Measurements from ENCODE around the gene COBL. TPM values are rescaled to one million over a fixed set of nuclear protein-coding genes. Genes with fewer than 3 reads are reported as not detected.

The COBL gene
- total RNA-seq, 4 donors from 2014 or later = 62.4 to 114 (median 72.2) TPM

- intact Hi-C loops (cut with DNase I; ENCODE audit: low total_unique reads) = no loop called here
- H3K27ac ChIP-seq = no peak overlapping the region
These were observed 28.0 kb upstream of the COBL start for GRCh38 chr7:51344406-51345138.

GRCh38 chr7:51340936-51341335 is 24.3 kb upstream of the COBL start:
- intact Hi-C loops (cut with DNase I; ENCODE audit: low total_unique reads) (no loop called here), in situ Hi-C loops (cut with MboI; ENCODE audit: low pct_ligation_motif_present in 1 of 4, low pct_unique_long_range_greater_than_20kb in 1 of 4, low sequenced_read_pairs in 3 of 4) (no loop called here)
- TF ChIP-seq POLR2A (IDR thresholded peaks at IDR 0.05) (no peak), CTCF (IDR thresholded peaks at IDR 0.05) (no peak), POLR2AphosphoS5 (IDR thresholded peaks at IDR 0.05) (no peak), EP300 (IDR thresholded peaks at IDR 0.05; ENCODE audit: low read depth) (no peak)
- no peaks in the 10 kb centered on the region for H3K36me3 ChIP-seq
- no peak overlapping the region for H3K27ac ChIP-seq
- DNase-seq = no peak
- H3K4me1 ChIP-seq = no peaks in the 10 kb centered on the region
- WGBS, 2 donors (ENCODE audit: low coverage in 1 of 2) = 89 to 96% methylated on average over 4 to 6 of the region's 6 CpGs
- H3K9me3 ChIP-seq = no peaks in the 10 kb centered on the region
- no peak overlapping the region for H3K4me3 ChIP-seq
- H3K27me3 ChIP-seq = no peaks in the 10 kb centered on the region

More at GRCh38 chr7:51344406-51345138, 28.0 kb upstream of the COBL start:
- no peak for TF ChIP-seq POLR2AphosphoS5 (IDR thresholded peaks at IDR 0.05)
- no peak for TF ChIP-seq POLR2A (IDR thresholded peaks at IDR 0.05)
- TF ChIP-seq EP300 (IDR thresholded peaks at IDR 0.05; ENCODE audit: low read depth) = no peak
- TF ChIP-seq CTCF (IDR thresholded peaks at IDR 0.05) = no peak
- 55 to 73% methylated on average over 5 to 6 of the region's 6 CpGs for WGBS, 2 donors (ENCODE audit: low coverage in 1 of 2)
- Histone ChIP-seq H3K9me3 (no peaks in the 10 kb centered on the region), H3K4me3 (no peak overlapping the region), H3K4me1 (peaks cover 0 to under 1% (median 0%) of the 10 kb centered on the region in 4 donors), H3K36me3 (no peaks in the 10 kb centered on the region), H3K27me3 (no peaks in the 10 kb centered on the region)
- in situ Hi-C loops (cut with MboI; ENCODE audit: low pct_ligation_motif_present in 1 of 4, low pct_unique_long_range_greater_than_20kb in 1 of 4, low sequenced_read_pairs in 3 of 4) = no loop called here
- no peak for DNase-seq

GRCh38 chr7:51340029-51340838 is 23.6 kb upstream of the COBL start:
- Histone ChIP-seq H3K4me3 (no peak overlapping the region), H3K9me3 (no peaks in the 10 kb centered on the region), H3K36me3 (no peaks in the 10 kb centered on the region), H3K27me3 (no peaks in the 10 kb centered on the region), H3K4me1 (no peaks in the 10 kb centered on the region), H3K27ac (no peak overlapping the region)
- in situ Hi-C loops (cut with MboI; ENCODE audit: low pct_ligation_motif_present in 1 of 4, low pct_unique_long_range_greater_than_20kb in 1 of 4, low sequenced_read_pairs in 3 of 4) (no loop called here), intact Hi-C loops (cut with DNase I; ENCODE audit: low total_unique reads) (no loop called here)
- TF ChIP-seq CTCF (IDR thresholded peaks at IDR 0.05) (no peak), POLR2A (IDR thresholded peaks at IDR 0.05) (no peak), EP300 (IDR thresholded peaks at IDR 0.05; ENCODE audit: low read depth) (no peak), POLR2AphosphoS5 (IDR thresholded peaks at IDR 0.05) (no peak)
- 46 to 63% methylated on average over 3 to 9 of the region's 9 CpGs for WGBS, 2 donors (ENCODE audit: low coverage in 1 of 2)
- no peak for DNase-seq

- Histone ChIP-seq H3K4me1 (no peaks in the 10 kb centered on the region), H3K27ac (no peak overlapping the region), H3K9me3 (no peaks in the 10 kb centered on the region), H3K27me3 (no peaks in the 10 kb centered on the region), H3K36me3 (no peaks in the 10 kb centered on the region), H3K4me3 (no peak overlapping the region)
- in situ Hi-C loops (cut with MboI; ENCODE audit: low pct_ligation_motif_present in 1 of 4, low pct_unique_long_range_greater_than_20kb in 1 of 4, low sequenced_read_pairs in 3 of 4) = no loop called here
- TF ChIP-seq CTCF (IDR thresholded peaks at IDR 0.05) = no peak
- TF ChIP-seq POLR2AphosphoS5 (IDR thresholded peaks at IDR 0.05) = no peak
- no peak for TF ChIP-seq EP300 (IDR thresholded peaks at IDR 0.05; ENCODE audit: low read depth)
- TF ChIP-seq POLR2A (IDR thresholded peaks at IDR 0.05) = no peak
- intact Hi-C loops (cut with DNase I; ENCODE audit: low total_unique reads) = no loop called here
- DNase-seq = no peak
- 90 to 100% methylated on average over 1 to 2 of the region's 2 CpGs for WGBS, 2 donors (ENCODE audit: low coverage in 1 of 2)
These were observed 18.4 kb upstream of the COBL start for GRCh38 chr7:51335057-51335456.

Measured in transverse colon (tissue), 4 donors.